ENCODE data around the gene CNIH3.

DNA sequence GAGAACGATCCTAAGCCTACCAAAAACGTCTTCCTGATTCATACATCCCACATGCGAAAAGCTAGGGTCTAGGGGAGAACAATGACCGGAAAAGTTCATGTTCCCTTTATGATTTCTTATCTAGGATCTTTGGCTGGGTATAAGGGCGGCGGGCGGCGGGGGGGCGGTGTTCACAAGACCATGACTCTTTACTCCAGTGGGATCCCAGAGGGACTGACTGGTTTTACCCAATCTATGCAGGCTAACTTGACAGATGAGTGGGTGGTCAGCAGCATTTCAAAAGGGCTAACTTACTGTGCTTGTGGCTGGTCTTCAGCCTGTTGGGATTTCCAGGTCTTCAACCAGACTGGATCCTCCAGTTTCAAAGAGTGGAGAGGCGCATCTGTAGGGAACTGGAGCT lies 40.3 kb downstream of the CNIH3 start:
- TF ChIP-seq, protein P1, sequence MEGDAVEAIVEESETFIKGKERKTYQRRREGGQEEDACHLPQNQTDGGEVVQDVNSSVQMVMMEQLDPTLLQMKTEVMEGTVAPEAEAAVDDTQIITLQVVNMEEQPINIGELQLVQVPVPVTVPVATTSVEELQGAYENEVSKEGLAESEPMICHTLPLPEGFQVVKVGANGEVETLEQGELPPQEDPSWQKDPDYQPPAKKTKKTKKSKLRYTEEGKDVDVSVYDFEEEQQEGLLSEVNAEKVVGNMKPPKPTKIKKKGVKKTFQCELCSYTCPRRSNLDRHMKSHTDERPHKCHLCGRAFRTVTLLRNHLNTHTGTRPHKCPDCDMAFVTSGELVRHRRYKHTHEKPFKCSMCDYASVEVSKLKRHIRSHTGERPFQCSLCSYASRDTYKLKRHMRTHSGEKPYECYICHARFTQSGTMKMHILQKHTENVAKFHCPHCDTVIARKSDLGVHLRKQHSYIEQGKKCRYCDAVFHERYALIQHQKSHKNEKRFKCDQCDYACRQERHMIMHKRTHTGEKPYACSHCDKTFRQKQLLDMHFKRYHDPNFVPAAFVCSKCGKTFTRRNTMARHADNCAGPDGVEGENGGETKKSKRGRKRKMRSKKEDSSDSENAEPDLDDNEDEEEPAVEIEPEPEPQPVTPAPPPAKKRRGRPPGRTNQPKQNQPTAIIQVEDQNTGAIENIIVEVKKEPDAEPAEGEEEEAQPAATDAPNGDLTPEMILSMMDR (optimal IDR thresholded peaks at IDR 0.05 in 1 of 3, IDR thresholded peaks at IDR 0.05 in 1 of 3, conservative IDR thresholded peaks at IDR 0.05 in 1 of 3; ENCODE audit: extremely low read depth in 1 of 3, insufficient read depth in 2 of 3, low read length in 3 of 3), result no peak
- TF ChIP-seq EZH2 (IDR thresholded peaks at IDR 0.05; ENCODE audit: low read length), result no peak

Measured in keratinocyte (primary cell).